GM19099 (cell line): ENCODE measurements around the gene LZTFL1.

Experiments used
- POLR2A ChIP-seq: IDR thresholded peaks from 3 replicates; pipeline ENCODE4 v1.6.1; 2011; ENCODE audit warnings: low read depth; ENCODE audit not compliant: insufficient read length; ENCODE audit errors: extremely low read depth

Gene LZTFL1

DNA sequence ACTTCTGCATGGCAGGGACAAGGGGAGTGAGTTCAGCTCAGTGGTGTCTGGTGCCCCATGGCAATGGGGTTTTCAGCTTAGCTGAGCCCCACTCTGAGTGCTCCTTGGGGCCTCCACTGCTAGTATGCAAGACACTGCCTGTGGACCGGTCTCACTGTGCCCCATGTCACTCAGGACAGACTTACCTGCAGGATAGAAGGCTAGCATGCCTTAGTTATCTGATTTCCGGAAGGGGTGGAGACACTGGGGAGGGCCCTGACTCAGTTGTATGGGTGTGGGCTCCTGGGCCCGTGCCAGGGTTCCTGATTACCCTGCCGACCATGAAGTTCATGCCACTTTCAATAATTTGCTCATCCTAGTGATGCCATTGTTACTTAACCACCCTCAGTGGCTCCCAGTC lies 41.3 kb downstream of the LZTFL1 start:
- no peak for TF ChIP-seq POLR2A

GRCh38 chr3:45799586-45799985 lies 42.3 kb downstream of the LZTFL1 start:
- no peak for TF ChIP-seq POLR2A

DNA sequence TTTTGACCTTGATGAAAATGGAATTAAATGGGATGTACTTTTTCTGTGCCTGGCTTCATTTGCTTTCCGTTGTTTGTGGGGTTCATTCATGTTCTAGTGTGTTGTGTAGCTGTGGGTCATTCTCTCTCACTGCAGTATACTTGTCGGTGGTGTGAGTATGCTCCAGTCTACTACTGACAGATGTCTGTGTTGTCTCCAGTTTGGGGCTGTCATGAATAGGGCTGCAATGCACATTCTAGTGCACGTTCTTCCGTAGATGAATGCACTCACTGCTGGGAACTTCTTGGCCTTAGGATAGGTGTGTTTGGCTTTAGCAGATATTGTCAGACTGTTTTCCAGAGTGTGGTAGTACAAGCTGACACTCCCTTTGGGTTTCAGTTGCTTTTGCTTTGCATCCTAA lies 43.9 kb downstream of the LZTFL1 start:
- TF ChIP-seq POLR2A = no peak

- no peak for TF ChIP-seq POLR2A
Observed at GRCh38 chr3:45796902-45797637, 44.8 kb downstream of the LZTFL1 start.

DNA sequence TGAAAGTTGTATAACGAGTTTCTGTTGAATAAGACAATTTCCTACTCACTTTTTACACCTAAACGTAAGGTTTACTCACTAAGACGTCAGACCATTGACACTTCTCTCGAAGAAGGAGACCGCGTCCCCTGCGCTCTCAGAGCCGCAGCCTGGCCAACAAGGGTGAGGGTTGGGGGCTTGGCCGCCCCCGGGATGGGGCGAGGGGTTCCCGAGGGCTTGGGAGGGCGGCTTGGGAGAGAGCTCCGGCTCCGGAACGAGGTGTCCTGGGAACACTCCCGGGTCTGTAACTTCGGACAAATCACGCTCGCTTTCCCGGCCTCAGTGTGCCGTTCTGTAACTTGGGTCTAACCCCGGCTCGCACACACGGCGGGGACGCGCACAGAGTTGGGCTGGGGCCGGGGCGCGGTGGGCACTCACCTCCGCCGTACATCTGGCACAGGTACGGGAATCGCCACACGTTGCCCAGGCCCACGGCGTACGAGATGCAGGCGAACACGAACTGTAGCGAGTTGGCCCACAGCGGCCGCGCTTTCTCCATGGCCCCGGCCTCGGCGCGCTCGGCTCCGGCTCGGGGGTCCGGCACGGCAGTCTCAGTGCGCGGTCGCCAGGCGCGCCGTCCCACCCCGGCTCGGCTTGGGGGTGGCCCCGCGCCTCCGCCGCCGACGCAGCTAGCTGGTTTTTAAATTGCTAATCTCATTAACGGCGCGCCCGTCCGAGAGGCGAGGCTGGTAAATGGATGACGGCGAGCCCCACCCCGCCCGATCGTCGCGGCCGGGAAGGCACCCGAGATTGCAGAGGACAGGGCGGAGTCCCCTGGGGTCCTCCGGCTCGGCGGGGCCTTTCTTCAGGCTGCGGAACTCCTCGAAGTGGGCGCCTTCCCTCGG lies 45.8 kb downstream of the LZTFL1 start, which contains the start of gene SLC6A20:
Gene SLC6A20 (minus strand): TSS at position 655 of the 884 bp plus-strand sequence. CDS start 117 bp downstream, at position 538.
- no peak for TF ChIP-seq POLR2A

DNA sequence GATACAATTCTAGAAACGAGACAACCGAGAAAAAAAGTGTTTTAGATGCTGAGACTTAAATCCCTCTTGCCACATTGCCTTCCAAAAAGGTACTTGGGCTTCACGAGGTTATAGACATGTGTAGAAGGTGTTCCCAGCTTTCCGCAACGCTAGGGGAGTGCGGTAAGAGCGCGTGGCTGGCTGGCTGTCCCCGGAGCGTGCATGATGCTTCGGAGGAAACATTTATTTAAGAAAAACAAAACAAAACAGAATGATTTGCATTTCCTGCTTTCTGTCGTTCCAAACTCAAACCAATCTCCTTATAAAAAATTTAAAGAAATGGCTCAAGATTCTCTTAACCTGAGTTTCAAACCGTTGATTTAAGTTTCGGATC lies 46.4 kb downstream of the LZTFL1 start:
- no peak for TF ChIP-seq POLR2A

DNA sequence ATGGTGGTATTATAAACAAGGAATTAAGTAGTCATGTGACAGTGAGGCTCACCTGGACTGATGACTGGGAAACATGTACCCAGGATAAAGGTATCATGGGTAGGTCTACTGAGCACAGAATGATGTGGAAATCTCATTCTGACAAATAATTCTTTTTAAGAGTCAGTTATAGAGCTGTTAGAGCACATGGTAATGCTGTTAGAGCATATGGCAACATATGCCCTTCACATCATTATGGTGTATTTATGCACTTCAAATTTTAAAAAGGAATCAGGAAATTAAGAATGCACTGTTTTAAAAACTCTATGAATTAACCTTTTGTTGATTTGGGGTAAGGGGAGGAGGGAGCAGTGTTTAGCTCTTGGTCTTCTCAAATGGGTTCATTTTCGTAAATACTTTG lies 47.3 kb downstream of the LZTFL1 start:
- no peak for TF ChIP-seq POLR2A

GRCh38 chr3:45794177-45794560 lies 47.8 kb downstream of the LZTFL1 start:
- no peak for TF ChIP-seq POLR2A

DNA sequence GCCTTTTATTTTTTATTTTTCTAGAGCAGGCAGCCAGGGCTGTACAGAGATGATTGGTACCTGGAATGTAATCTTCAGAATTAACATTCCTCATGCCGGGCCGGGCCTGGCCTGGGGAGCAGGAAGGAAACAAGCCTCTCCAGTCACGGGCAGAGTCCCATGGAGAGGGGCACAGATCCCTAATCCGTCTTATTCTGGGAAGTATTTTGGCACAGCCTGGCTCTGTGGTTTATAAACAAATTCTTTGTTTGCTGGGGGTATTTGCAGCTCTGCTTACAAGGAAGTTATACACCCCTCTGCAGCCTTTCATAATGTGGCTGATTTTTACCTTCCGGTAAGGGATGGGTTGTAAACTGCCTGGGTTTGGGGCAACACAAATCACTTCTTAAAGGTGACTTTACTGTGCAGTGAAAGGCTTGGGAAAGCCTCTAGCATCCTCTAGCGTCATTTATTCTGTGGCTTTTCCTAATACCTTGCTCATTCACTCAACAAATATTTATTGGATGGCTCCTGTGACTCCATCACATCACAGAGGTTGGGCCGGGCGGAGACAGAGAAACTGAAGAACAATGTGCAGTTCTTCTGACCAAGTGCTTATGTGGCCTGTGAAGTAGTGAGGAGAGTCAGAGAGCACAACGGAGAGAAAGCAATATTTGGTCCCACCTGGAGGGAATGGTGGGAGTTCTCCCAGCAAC lies 48.3 kb downstream of the LZTFL1 start:
- TF ChIP-seq POLR2A = no peak

GRCh38 chr3:45792516-45793172 lies 49.3 kb downstream of the LZTFL1 start:
- TF ChIP-seq POLR2A = no peak

DNA sequence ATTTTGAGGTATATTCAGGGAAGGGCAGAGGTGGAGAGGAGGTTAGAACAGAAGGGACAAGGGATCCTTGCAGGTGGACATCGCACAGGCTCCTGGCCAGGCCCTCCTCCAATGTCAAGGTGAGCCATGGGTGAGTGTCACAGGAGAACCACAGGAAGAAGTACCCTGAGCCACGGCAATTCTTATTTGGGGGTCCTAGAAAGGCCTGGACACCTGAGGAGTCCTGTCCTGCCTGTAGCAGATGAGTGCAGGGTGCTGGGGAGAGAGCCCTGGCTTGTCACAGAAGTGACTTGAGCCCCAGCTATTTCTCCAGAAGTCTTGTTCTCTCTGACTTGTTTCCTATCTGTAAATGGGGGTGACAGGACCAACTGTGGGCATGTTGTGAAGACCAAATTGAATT lies 49.9 kb downstream of the LZTFL1 start:
- TF ChIP-seq POLR2A = no peak

- TF ChIP-seq POLR2A = no peak
Observed at GRCh38 chr3:45790596-45790995, 51.3 kb downstream of the LZTFL1 start.

GRCh38 chr3:45789235-45789812 lies 52.6 kb downstream of the LZTFL1 start:
- no peak for TF ChIP-seq POLR2A

GRCh38 chr3:45787551-45787950 lies 54.4 kb downstream of the LZTFL1 start:
- no peak for TF ChIP-seq POLR2A
